HUES6 (cell line): ENCODE results near the gene C9orf50.
A peak's percentile ranks its signal among the peaks of the same experiment; 100 is the strongest.

Experiments
- H3K27ac ChIP-seq: 2 replicates; pipeline ENCODE4 v1.7.0; 2013; ENCODE audit warnings: low read depth, mild to moderate bottlenecking, low read length, inconsistent platforms
- H3K27me3 ChIP-seq: 2 replicates; pipeline ENCODE4 v1.6.1; 2013; ENCODE audit warnings: low read length; ENCODE audit not compliant: control insufficient read depth, insufficient read depth
- H3K36me3 ChIP-seq: 2 replicates; pipeline ENCODE4 v1.6.1; 2013; ENCODE audit warnings: low read length; ENCODE audit not compliant: control insufficient read depth, insufficient read depth
- H3K4me1 ChIP-seq: 2 replicates; pipeline ENCODE4 v1.6.1; 2013; ENCODE audit warnings: low read length; ENCODE audit not compliant: control insufficient read depth, insufficient read depth
- H3K4me3 ChIP-seq: 2 replicates; pipeline ENCODE4 v1.5.1; 2013; ENCODE audit warnings: low read depth, low read length
- H3K9ac ChIP-seq: one replicate; pipeline ENCODE4 v1.6.1; 2013; ENCODE audit warnings: mild to moderate bottlenecking, low read length
- H3K9me3 ChIP-seq: 2 replicates; pipeline ENCODE4 v1.6.1; 2013; ENCODE audit warnings: low read depth, low read length; ENCODE audit not compliant: control insufficient read depth, insufficient read depth

C9orf50 gene

GRCh38 chr9:129574911-129575585 lies 45.9 kb downstream of the C9orf50 start:
- H3K27ac ChIP-seq, result no peak overlapping the region

GRCh38 chr9:129573977-129574376 lies 46.9 kb downstream of the C9orf50 start:
- Histone ChIP-seq H3K9ac (no peak overlapping the region), H3K27ac (no peak overlapping the region), H3K36me3 (no peaks in the 10 kb centered on the region), H3K9me3 (peaks cover 18% of the 10 kb centered on the region; the same call in 1 of the 2 replicates), H3K4me1 (peaks cover 23% of the 10 kb centered on the region), H3K4me3 (no peak overlapping the region), H3K27me3 (no peaks in the 10 kb centered on the region)

More at GRCh38 chr9:129574911-129575585, 45.9 kb downstream of the C9orf50 start:
- H3K9ac ChIP-seq, result no peak overlapping the region
- H3K4me3 ChIP-seq, result no peak overlapping the region
- peaks cover 18% of the 10 kb centered on the region; the same call in 1 of the 2 replicates for H3K9me3 ChIP-seq
- peaks cover 14% of the 10 kb centered on the region for H3K4me1 ChIP-seq
- H3K36me3 ChIP-seq, result no peaks in the 10 kb centered on the region
- H3K27me3 ChIP-seq, result no peaks in the 10 kb centered on the region

GRCh38 chr9:129572517-129572916 lies 48.4 kb downstream of the C9orf50 start:
- Histone ChIP-seq H3K27ac (no peak overlapping the region), H3K36me3 (no peaks in the 10 kb centered on the region), H3K9me3 (peaks cover 18% of the 10 kb centered on the region; the same call in 1 of the 2 replicates), H3K4me3 (no peak overlapping the region), H3K27me3 (no peaks in the 10 kb centered on the region), H3K9ac (no peak overlapping the region), H3K4me1 (peaks cover 31% of the 10 kb centered on the region)

- Histone ChIP-seq H3K27me3 (no peaks in the 10 kb centered on the region), H3K9me3 (peaks cover 18% of the 10 kb centered on the region; the same call in 1 of the 2 replicates), H3K9ac (no peak overlapping the region)
Measured at GRCh38 chr9:129572052-129572425, 48.9 kb downstream of the C9orf50 start.

GRCh38 chr9:129571298-129572051 lies 49.4 kb downstream of the C9orf50 start:
- H3K9me3 ChIP-seq, result peaks cover 18% of the 10 kb centered on the region; the same call in 1 of the 2 replicates
- H3K4me3 ChIP-seq, result no peak overlapping the region
- no peak overlapping the region; the same call in 1 of the 2 replicates for H3K27ac ChIP-seq
- H3K9ac ChIP-seq, result peak overlapping the region; percentile 67
- no peaks in the 10 kb centered on the region for H3K36me3 ChIP-seq
- H3K27me3 ChIP-seq, result no peaks in the 10 kb centered on the region
- H3K4me1 ChIP-seq, result peaks cover 40% of the 10 kb centered on the region

More at GRCh38 chr9:129572052-129572425, 48.9 kb downstream of the C9orf50 start:
- Histone ChIP-seq H3K4me1 (peaks cover 35% of the 10 kb centered on the region), H3K27ac (no peak overlapping the region), H3K36me3 (no peaks in the 10 kb centered on the region), H3K4me3 (no peak overlapping the region)

GRCh38 chr9:129570450-129571297 lies 50.2 kb downstream of the C9orf50 start:
- H3K27ac ChIP-seq, result peak overlapping the region; percentile 9; the same call in 1 of the 2 replicates

GRCh38 chr9:129569502-129570449 lies 51.1 kb downstream of the C9orf50 start:
- Histone ChIP-seq H3K9ac (peak overlapping the region; percentile 67), H3K27ac (no peak overlapping the region; the same call in 1 of the 2 replicates), H3K4me1 (peaks cover 41% of the 10 kb centered on the region), H3K36me3 (no peaks in the 10 kb centered on the region), H3K4me3 (peak overlapping the region; percentile 20), H3K9me3 (peaks cover 18% of the 10 kb centered on the region; the same call in 1 of the 2 replicates), H3K27me3 (no peaks in the 10 kb centered on the region)

More at GRCh38 chr9:129570450-129571297, 50.2 kb downstream of the C9orf50 start:
- H3K27me3 ChIP-seq, result no peaks in the 10 kb centered on the region
- peaks cover 41% of the 10 kb centered on the region for H3K4me1 ChIP-seq
- H3K4me3 ChIP-seq, result no peak overlapping the region
- peaks cover 18% of the 10 kb centered on the region; the same call in 1 of the 2 replicates for H3K9me3 ChIP-seq
- no peaks in the 10 kb centered on the region for H3K36me3 ChIP-seq
- H3K9ac ChIP-seq, result peak overlapping the region; percentile 67

- peak overlapping the region; percentile 45; the same call in 1 of the 2 replicates for H3K27ac ChIP-seq
- H3K27me3 ChIP-seq, result no peaks in the 10 kb centered on the region
- peak overlapping the region; percentile 75 for H3K9ac ChIP-seq
- H3K9me3 ChIP-seq, result peaks cover 15% of the 10 kb centered on the region; the same call in 1 of the 2 replicates
- peaks cover 41% of the 10 kb centered on the region for H3K4me1 ChIP-seq
- H3K4me3 ChIP-seq, result peak overlapping the region; percentile 83
- H3K36me3 ChIP-seq, result no peaks in the 10 kb centered on the region
Measured at GRCh38 chr9:129568560-129569501, 52.1 kb downstream of the C9orf50 start.

GRCh38 chr9:129567842-129568559 lies 52.9 kb downstream of the C9orf50 start:
- H3K4me3 ChIP-seq, result peak overlapping the region; percentile 83
- H3K27me3 ChIP-seq, result no peaks in the 10 kb centered on the region
- H3K9ac ChIP-seq, result peak overlapping the region; percentile 75
- H3K4me1 ChIP-seq, result peaks cover 41% of the 10 kb centered on the region
- no peaks in the 10 kb centered on the region for H3K36me3 ChIP-seq
- H3K9me3 ChIP-seq, result peaks cover 11% of the 10 kb centered on the region; the same call in 1 of the 2 replicates
- H3K27ac ChIP-seq, result peak overlapping the region; percentile 45; the same call in 1 of the 2 replicates
